ENCODE results near the gene KIFBP.
"Not testable (repeated sequence)": the region's sequence is repeated elsewhere in the genome, so short reads cannot be mapped to it uniquely, and the experiment has no call there.

The KIFBP gene, protein sequence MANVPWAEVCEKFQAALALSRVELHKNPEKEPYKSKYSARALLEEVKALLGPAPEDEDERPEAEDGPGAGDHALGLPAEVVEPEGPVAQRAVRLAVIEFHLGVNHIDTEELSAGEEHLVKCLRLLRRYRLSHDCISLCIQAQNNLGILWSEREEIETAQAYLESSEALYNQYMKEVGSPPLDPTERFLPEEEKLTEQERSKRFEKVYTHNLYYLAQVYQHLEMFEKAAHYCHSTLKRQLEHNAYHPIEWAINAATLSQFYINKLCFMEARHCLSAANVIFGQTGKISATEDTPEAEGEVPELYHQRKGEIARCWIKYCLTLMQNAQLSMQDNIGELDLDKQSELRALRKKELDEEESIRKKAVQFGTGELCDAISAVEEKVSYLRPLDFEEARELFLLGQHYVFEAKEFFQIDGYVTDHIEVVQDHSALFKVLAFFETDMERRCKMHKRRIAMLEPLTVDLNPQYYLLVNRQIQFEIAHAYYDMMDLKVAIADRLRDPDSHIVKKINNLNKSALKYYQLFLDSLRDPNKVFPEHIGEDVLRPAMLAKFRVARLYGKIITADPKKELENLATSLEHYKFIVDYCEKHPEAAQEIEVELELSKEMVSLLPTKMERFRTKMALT

DNA sequence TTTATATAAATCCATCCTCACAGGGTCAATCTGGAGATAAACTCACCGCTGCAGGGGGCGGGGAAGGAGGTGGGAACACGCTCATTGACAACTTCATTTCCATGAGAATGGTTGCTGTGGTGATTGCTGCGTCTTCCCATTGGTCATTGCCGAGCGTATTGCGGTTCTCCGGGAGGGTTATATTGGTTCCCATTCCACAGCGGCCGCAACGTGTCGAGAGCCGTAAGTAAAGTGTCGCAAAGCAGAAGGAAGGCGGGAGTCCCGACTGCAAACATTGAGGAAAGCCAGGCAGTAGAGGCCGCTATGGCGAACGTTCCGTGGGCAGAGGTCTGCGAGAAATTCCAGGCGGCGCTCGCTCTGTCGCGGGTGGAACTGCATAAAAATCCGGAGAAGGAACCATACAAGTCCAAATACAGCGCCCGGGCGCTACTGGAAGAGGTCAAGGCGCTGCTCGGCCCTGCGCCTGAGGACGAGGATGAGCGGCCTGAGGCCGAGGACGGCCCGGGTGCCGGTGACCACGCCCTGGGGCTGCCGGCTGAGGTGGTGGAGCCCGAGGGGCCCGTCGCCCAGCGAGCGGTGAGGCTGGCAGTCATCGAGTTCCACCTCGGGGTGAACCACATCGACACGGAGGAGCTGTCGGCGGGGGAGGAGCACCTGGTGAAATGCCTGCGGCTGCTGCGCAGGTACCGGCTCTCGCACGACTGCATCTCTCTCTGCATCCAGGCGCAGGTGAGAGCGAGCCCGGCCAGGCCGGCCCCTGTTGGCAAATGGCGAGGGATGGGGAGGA lies at the start of gene KIFBP:
Gene KIFBP, plus strand, starts transcription at position 274 of the 787 bp plus-strand sequence. Its CDS starts 30 bp downstream, at position 304.
- Histone ChIP-seq H3K9me3 (ENCODE audit: control insufficient read depth, insufficient read depth, low read length) (no peaks in the 10 kb centered on the region), H3K4me1 (ENCODE audit: insufficient read depth, low read length) (no peaks in the 10 kb centered on the region), H3K9ac (ENCODE audit: low read depth, low read length) (peak within 1 kb of the TSS; percentile 79), H3K36me3 (ENCODE audit: insufficient read depth, low read length) (peaks cover 9% of the 10 kb centered on the region)

- H3K9ac ChIP-seq (ENCODE audit: low read depth, low read length) = no peak overlapping the region
- no peaks in the 10 kb centered on the region for H3K9me3 ChIP-seq (ENCODE audit: control insufficient read depth, insufficient read depth, low read length)
- peaks cover 8% of the 10 kb centered on the region for H3K36me3 ChIP-seq (ENCODE audit: insufficient read depth, low read length)
- H3K4me1 ChIP-seq (ENCODE audit: insufficient read depth, low read length) = no peaks in the 10 kb centered on the region
These were observed 49.7 kb upstream of the KIFBP start for GRCh38 chr10:68938884-68939283.

DNA sequence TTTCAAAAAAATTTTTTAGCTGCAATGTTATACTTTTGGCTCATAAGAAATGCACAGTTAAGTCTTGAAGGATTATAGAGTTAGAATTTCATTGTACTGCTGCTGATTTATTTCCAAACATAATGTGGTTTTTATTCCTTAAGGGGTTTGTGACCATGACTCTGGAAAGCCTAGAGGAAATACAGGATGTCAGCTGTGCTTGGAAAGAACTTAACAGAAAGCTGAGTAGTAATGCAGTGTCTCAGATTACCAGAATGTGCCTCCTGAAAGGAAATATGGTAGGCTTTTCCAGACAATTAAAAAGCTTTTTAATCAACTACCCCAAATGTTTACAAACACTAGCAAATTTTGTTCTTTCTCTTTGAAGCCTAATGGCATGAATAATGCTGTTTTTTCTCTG lies 47.7 kb upstream of the KIFBP start:
- not testable (repeated sequence) for H3K4me1 ChIP-seq (ENCODE audit: insufficient read depth, low read length); H3K9me3 ChIP-seq (ENCODE audit: control insufficient read depth, insufficient read depth, low read length); H3K36me3 ChIP-seq (ENCODE audit: insufficient read depth, low read length); H3K9ac ChIP-seq (ENCODE audit: low read depth, low read length)

- Histone ChIP-seq H3K36me3 (ENCODE audit: insufficient read depth, low read length) (peaks cover 5% of the 10 kb centered on the region), H3K9ac (ENCODE audit: low read depth, low read length) (no peak overlapping the region)
These were observed 38.0 kb upstream of the KIFBP start for GRCh38 chr10:68950598-68950997.

DNA sequence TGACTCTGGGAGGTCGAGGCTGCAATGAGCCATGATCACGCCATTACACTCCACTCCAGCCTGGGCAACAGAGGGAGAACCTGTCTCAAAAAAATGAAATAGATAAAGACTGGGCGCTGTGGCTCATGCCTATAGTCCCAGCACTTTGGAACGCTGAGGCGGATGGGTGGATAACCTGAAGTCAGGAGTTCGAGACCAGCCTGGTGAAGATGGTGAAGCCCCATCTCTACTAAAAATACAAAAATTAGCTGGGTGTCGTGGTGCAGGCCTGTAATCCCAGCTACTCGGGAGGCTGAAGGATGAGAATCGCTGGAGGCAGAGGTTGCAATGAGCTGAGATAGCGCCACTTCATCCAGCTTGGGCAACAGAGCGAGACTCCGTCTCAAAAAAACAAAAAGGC lies 33.7 kb upstream of the KIFBP start:
- no peaks in the 10 kb centered on the region for H3K9me3 ChIP-seq (ENCODE audit: control insufficient read depth, insufficient read depth, low read length)
- H3K36me3 ChIP-seq (ENCODE audit: insufficient read depth, low read length) = no peaks in the 10 kb centered on the region
- no peak overlapping the region for H3K9ac ChIP-seq (ENCODE audit: low read depth, low read length)
- no peaks in the 10 kb centered on the region for H3K4me1 ChIP-seq (ENCODE audit: insufficient read depth, low read length)

More at GRCh38 chr10:68950598-68950997, 38.0 kb upstream of the KIFBP start:
- H3K4me1 ChIP-seq (ENCODE audit: insufficient read depth, low read length) = no peaks in the 10 kb centered on the region
- H3K9me3 ChIP-seq (ENCODE audit: control insufficient read depth, insufficient read depth, low read length) = no peaks in the 10 kb centered on the region

DNA sequence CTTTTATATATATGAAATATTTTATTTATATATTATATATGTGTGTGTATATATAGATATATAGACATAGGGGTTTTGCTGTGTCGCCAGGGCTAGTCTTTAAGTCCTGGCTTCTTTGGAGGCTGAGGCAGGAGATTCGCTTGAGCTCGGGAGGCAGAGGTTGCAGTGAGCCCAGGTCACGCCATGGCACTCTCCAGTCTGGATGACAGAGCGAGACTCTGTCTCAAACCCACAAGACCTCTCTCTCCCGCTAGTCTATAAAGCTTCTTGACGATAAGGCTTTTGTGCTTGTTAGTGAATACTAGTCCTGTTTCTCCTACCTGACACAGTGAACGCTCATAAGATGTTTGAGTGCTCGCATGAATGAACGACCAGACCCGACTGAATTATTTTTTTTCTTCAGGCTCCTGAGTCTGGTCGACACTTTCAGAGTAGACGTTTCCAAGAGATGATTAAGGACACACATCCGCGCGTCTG lies 33.2 kb upstream of the KIFBP start:
- H3K36me3 ChIP-seq (ENCODE audit: insufficient read depth, low read length) = no peaks in the 10 kb centered on the region
- H3K9me3 ChIP-seq (ENCODE audit: control insufficient read depth, insufficient read depth, low read length) = no peaks in the 10 kb centered on the region
- H3K4me1 ChIP-seq (ENCODE audit: insufficient read depth, low read length) = no peaks in the 10 kb centered on the region
- H3K9ac ChIP-seq (ENCODE audit: low read depth, low read length) = peak overlapping the region; percentile 82

- Histone ChIP-seq H3K9me3 (ENCODE audit: control insufficient read depth, insufficient read depth, low read length) (no peaks in the 10 kb centered on the region), H3K4me1 (ENCODE audit: insufficient read depth, low read length) (no peaks in the 10 kb centered on the region), H3K36me3 (ENCODE audit: insufficient read depth, low read length) (no peaks in the 10 kb centered on the region; the same call in 1 of the 2 replicates), H3K9ac (ENCODE audit: low read depth, low read length) (peak within 1 kb of the TSS; percentile 82)
These were observed 32.6 kb upstream of the KIFBP start, which contains the start of gene DDX21 for GRCh38 chr10:68955832-68956532. TSS of gene DDX21 (plus strand) at chr10:68956170. CDS start at chr10:68956226, 56 bp downstream.

DNA sequence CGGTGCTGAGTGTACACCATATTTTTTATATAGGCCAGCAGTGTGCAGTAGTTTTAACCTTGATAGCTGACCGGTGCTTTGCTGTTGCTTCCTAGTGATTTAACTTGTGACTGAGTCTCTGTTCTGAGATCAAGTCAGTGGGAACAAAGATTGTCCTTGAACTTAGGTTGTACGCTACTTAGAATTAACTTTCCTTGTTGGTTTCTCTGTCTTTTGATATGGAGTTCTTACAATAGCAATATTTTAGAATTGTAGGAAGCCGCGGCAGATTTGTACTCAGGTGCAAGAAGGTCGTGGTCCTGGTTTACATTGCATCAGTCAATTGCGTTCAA lies 31.4 kb upstream of the KIFBP start:
- no peaks in the 10 kb centered on the region for H3K4me1 ChIP-seq (ENCODE audit: insufficient read depth, low read length)
- H3K9me3 ChIP-seq (ENCODE audit: control insufficient read depth, insufficient read depth, low read length) = no peaks in the 10 kb centered on the region
- H3K36me3 ChIP-seq (ENCODE audit: insufficient read depth, low read length) = peaks cover 1% of the 10 kb centered on the region; the same call in 1 of the 2 replicates
- H3K9ac ChIP-seq (ENCODE audit: low read depth, low read length) = peak overlapping the region; percentile 82

DNA sequence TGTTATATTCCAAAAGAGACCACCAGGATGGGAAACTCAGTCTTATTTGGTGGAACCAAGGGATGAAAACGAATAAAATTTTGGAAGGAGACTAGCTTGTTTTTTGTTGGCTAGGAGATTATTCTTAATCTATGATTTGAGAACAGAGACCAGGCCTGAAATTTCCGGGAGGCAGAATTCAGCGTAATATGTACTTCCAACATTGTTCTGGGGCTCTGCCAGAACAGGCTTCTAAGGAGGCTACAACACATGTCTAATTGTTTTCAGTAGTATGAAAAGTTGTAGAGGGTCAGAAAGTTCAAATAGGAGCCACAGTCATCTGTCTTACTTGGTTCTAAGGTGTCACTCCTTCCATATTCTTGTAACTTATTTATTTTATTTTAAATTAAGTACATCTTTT lies 30.9 kb upstream of the KIFBP start:
- Histone ChIP-seq H3K4me1 (ENCODE audit: insufficient read depth, low read length) (no peaks in the 10 kb centered on the region), H3K36me3 (ENCODE audit: insufficient read depth, low read length) (peaks cover 5% of the 10 kb centered on the region), H3K9me3 (ENCODE audit: control insufficient read depth, insufficient read depth, low read length) (no peaks in the 10 kb centered on the region), H3K9ac (ENCODE audit: low read depth, low read length) (peak overlapping the region; percentile 82)

DNA sequence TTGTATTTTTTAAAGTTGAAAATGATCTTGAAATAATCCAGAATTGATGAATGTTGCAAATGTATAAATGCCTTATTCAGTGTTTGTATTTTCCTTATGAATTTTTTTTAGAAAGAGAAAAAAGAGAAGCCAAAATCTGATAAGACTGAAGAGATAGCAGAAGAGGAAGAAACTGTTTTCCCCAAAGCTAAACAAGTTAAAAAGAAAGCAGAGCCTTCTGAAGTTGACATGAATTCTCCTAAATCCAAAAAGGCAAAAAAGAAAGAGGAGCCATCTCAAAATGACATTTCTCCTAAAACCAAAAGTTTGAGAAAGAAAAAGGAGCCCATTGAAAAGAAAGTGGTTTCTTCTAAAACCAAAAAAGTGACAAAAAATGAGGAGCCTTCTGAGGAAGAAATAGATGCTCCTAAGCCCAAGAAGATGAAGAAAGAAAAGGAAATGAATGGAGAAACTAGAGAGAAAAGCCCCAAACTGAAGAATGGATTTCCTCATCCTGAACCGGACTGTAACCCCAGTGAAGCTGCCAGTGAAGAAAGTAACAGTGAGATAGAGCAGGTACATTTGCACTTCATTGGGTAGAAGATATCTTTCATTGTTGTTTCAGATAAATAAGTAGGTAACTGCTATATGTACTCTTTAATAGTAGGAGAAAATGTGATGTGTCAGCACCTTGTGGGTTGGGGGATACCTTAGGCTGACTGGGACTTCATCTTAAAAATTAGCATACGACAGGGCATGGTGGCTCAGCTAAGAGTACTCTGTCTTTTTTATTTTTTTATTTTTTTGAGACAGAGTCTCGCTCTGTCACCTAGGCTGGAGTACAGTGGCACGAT lies 28.7 kb upstream of the KIFBP start:
- Histone ChIP-seq H3K36me3 (ENCODE audit: insufficient read depth, low read length) (peaks cover 22% of the 10 kb centered on the region), H3K4me1 (ENCODE audit: insufficient read depth, low read length) (no peaks in the 10 kb centered on the region), H3K9ac (ENCODE audit: low read depth, low read length) (no peak overlapping the region), H3K9me3 (ENCODE audit: control insufficient read depth, insufficient read depth, low read length) (no peaks in the 10 kb centered on the region)

DNA sequence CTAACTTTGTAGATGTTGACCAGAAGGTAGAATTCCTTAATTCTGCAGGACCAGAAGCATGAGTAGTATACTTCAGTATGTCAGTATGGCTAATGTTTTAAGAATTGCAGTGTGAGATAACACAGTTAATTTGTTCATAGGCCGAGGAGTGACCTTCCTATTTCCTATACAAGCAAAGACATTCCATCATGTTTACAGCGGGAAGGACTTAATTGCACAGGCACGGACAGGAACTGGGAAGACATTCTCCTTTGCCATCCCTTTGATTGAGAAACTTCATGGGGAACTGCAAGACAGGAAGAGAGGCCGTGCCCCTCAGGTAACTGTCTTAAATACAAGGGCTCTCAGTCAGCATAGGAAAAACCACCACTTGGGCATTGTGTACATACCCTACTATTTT lies 25.5 kb upstream of the KIFBP start:
- no peak overlapping the region for H3K9ac ChIP-seq (ENCODE audit: low read depth, low read length)
- peaks cover 39% of the 10 kb centered on the region for H3K36me3 ChIP-seq (ENCODE audit: insufficient read depth, low read length)
- H3K9me3 ChIP-seq (ENCODE audit: control insufficient read depth, insufficient read depth, low read length) = no peaks in the 10 kb centered on the region
- H3K4me1 ChIP-seq (ENCODE audit: insufficient read depth, low read length) = no peaks in the 10 kb centered on the region

GRCh38 chr10:68973975-68974374 lies 14.6 kb upstream of the KIFBP start:
- Histone ChIP-seq H3K9ac (ENCODE audit: low read depth, low read length) (no peak overlapping the region), H3K36me3 (ENCODE audit: insufficient read depth, low read length) (peaks cover 70% of the 10 kb centered on the region), H3K4me1 (ENCODE audit: insufficient read depth, low read length) (no peaks in the 10 kb centered on the region), H3K9me3 (ENCODE audit: control insufficient read depth, insufficient read depth, low read length) (no peaks in the 10 kb centered on the region)

GRCh38 chr10:68975936-68976473 lies 12.6 kb upstream of the KIFBP start:
- not testable (repeated sequence) for H3K9me3 ChIP-seq (ENCODE audit: control insufficient read depth, insufficient read depth, low read length); H3K9ac ChIP-seq (ENCODE audit: low read depth, low read length); H3K4me1 ChIP-seq (ENCODE audit: insufficient read depth, low read length)
- H3K36me3 ChIP-seq (ENCODE audit: insufficient read depth, low read length) = peaks cover 64% of the 10 kb centered on the region
